ENCODE results near the gene EPAS1.
"Not testable (repeated sequence)": the region's sequence is repeated elsewhere in the genome, so short reads cannot be mapped to it uniquely, and the experiment has no call there.

Gene EPAS1

DNA sequence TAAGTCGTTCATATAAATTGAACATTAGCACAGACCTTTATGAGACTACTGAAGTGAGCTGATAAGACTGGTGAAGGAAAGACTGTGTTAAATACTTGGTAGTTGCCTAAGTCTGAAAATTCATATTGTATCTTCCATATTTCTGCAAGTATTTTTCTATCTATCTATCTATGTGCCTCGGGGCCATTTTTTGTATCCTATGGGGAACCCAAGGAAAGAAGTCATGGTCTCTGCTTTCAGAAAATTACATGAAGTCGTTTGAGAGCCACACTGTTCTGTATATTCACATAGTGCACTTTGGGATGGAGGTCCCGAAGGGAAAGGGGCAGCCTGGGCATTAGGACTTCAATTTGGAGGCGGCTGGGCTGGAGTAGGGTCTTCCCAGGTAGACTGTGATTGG lies 89.6 kb downstream of the EPAS1 start:
- no peak for DNase-seq

DNA sequence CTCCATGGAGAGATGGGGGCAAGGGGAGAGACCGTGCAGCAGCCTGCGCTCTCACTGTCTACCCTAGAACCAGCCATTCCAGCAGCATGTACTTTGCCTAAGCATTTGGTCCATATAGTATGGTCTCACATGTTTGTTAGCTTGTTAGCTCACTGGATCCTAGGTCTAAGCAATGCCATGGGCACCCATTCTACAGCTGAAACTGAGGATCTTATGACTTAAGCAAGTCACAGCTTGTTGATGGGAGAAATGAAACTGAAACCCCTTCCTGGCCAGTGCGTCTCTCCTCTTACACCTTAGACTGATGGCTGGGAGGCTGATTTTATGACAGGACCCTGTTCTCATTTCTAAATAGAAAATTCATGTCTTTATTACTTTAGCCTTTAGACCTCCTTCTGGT lies 90.1 kb downstream of the EPAS1 start:
- no peak for DNase-seq

GRCh38 chr2:46387886-46388515 lies 90.8 kb downstream of the EPAS1 start:
- DNase-seq = no peak

GRCh38 chr2:46388881-46389280 lies 91.7 kb downstream of the EPAS1 start:
- no peak for DNase-seq

GRCh38 chr2:46389417-46389916 lies 92.3 kb downstream of the EPAS1 start:
- no peak for DNase-seq

DNA sequence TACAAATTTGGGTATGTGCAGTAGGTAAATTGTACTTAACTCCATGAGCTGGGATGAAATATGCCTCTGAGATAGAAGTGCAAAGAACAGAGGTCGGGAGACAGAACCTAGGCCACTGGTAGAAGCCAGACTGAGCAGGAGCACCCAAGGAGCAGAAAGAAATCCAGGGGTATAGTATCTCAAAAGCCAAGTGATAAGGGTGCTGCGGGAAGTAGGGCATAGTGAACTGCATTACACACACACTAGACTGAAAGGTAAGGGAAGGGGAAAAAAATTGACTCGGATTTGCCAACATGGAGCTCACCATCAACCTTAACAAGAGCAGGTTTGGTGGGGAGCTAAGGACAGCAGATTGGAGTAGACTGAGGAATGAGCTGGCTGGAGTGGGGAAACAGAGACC lies 92.8 kb downstream of the EPAS1 start:
- no peak for DNase-seq

- DNase-seq = no peak
These were observed 93.7 kb downstream of the EPAS1 start for GRCh38 chr2:46390901-46391395.

DNA sequence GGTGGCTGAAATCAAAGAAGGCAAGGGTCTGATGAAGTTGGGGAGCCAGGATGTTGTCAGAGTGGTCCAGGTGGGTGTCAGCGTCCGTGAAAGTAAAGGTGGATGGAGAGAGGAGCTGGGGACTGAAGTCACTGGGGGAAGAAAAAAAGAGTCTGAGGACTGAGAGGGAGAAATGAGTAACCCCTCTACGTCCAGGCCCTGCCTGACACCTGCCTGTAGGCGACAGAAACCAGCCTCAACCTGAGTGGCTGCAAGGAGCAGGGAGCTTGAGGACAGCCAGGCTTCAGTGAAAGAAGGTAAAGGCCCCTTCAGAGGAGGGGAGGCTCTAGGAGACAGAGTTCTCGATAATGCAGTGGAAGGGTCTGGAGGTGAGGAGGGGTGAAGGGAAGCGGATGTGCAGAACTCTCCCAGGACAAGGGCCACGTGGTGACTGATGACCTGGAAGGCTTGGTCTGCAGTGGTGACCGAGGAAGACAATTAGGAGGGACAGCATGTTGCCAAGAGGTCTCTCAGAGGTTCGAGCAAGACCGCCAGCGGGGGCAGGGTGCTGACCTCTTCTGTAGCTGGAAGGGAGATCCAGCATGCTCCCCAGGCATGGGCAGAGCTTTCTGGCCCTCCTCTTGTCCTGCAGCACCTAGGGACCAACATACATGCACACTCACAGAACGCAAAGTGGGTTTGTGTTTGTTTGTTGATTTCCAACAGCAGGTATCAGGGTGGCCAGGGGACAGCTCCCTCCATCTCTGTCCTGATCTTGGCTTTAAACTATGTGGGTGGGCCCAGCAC lies 95.5 kb downstream of the EPAS1 start:
- no peak for DNase-seq

DNA sequence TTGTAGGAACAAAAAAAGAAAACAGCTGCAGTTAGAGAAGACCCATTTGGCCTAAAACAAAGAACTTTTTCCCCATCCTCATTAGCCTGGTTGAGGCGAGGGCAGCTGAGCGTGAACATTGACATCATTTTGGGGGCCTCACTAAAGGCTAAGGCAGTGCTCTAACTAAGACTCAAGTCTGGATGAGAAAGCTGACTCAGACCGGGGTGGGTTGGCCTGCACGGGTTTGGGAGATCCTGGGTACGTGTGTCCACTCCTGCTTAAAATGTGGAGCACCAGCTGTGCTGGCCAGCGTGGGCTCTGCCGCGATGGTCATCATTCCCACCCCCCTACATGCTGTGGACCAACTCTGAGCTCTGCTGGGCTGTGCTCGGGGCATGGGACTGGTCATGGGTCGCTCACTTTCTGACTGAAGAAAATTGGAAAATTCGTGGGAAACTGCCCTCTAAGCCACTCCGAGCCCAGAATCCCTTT lies 96.2 kb downstream of the EPAS1 start:
- no peak for DNase-seq

GRCh38 chr2:46393865-46394264 lies 96.7 kb downstream of the EPAS1 start:
- DNase-seq = no peak

DNA sequence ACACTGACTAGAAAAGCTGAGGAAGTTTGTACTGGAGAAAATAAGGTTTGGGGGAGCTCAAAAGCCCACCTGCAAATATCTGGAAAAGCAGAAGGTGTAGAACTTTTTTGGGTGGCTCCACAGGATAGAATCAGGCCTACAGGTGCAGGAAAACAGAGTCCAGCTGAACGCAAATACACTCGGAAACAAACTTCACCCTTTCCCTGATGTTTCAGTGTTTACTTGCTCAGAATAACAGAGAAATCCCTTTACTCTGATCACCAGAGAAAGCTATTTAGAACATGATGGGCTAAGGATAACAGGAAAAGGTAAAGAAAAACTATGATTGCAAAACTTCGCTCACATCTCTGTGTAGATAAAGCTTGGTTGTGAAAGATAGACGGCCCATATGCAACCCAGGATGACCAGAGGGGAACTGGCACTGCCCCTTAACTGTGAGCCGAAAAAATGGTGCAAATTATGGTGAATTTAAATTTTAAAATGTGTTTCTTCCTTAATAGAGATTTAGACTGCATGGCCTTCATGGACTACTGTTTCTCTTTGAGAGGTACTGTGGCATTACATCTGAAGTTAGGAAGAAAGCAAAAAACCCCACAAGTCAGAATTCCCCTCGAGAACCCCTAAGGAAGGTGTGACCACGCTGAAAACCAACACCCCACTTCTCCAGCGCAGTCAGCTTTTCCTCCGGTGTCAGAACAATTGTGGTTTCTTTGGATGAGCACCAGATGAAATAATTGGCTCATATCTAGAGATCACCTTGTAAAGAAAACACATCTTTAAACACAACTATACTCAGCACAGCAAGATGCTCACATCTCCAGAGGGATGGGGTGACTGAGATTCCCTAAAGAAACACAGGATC lies 97.7 kb downstream of the EPAS1 start:
- no peak for DNase-seq

DNA sequence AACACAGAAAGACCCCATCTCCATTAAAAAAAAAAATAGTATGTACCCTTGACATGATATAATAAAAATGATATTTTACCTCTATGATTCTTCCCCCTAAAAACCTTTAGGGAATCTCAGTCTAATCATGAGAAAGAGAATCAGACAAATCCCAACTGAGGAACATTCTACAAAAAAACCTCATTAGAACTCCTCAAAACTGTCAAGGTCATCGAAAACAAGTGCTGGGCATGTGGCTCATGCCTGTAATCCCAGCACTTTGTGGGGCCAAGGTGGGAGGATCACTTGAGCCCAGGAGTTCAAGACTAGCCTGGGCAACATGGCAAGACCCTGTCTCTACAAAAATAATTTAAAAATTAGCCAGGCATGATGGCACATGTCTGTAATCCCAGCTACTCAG lies 98.5 kb downstream of the EPAS1 start:
- not testable (repeated sequence) for DNase-seq

DNA sequence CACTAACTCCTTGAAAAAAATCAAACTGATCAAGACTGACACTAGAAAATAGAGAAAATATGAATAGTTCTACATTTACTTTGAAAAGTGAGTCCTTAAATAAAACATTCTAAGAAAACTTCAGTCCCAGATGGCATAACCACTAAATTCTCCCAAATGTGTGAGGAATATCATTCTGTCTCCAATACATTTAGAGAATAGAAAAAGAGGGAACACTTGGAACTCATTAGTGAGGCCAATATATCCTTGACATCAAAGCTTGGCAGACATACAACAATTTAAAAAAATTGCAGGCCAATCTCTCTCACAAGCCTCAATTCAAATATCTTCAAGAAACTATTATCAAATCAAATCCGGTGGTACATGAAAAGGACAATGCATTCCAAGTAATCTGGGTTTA lies 102.8 kb downstream of the EPAS1 start:
- no peak for DNase-seq

GRCh38 chr2:46402874-46403273 lies 105.7 kb downstream of the EPAS1 start:
- DNase-seq = no peak

- no peak for DNase-seq
These were observed 107.1 kb downstream of the EPAS1 start for GRCh38 chr2:46404181-46404759.

DNA sequence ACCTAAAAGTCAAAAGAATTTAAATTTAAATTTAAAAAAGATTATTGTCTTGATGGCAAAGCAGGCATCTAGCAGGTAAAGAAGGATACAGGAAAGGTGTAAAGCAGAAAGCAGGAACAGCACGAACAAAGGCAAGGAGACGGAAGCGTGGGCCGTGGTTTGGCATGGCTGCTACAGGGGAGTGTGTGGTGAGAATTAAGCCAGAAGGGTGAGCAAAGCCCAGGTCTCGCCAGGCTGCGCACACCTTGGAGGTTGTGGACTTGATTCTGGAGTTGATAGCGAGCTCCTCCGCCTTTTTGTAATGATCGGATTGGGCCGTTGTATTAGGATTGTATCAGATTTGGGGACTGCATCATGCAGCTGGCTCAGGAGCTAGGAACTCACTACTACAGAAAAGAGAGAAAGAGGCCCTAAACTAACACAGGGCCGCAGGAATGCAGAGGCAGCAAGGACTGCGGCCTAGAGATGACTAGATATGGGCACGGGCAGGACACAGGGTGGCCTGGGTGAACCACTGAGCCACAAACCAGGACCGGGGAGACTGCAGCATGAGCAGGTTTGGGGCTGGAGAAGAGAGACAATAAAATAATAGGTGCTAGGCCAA lies 110.7 kb downstream of the EPAS1 start:
- DNase-seq = no peak

GRCh38 chr2:46409756-46410155 lies 112.5 kb downstream of the EPAS1 start:
- DNase-seq = no peak

DNA sequence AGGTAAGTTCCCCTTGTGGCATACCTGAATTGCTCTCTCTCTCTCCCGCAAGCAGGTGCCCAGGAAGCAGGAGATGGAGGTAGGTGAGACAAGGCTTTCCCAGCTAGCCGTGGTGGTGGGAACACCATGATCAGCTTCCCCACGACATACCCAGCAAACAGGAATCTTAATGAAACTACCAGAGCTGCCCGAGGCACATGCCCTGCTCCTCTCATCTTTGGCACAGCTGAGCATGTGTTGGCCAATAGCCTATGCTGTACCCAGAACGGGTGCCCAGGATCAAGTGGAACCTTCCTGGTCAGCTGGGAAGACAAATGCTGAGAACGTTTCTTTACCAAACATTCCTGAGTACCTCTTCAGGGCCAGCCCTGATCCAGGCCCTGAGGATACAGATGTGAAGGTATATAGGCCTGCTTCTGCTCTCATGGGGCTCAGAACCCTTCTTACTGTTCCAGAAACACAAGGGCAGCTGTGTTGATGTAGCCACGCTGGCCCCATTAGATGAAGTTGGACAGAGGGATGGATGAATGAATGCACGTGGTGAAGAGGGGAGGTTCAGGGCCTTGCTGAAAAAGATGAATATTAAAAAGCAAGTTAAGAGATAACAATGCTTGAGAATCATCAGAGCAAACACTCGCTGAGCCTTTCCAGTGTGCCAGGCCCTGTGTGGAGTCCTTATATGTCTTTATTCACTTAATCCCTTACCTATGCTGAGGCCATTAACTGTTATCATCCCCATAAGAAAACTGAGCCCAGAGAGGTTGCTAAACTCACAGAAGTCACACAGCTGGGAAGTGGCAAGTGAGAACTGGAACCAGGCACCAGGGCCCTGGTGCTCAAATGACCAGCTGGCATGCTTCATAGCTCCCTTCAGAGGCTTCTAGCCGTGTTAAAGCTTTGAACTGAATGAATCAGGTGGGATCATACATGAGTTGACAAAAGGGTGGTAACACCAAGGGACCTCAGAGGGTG lies 113.4 kb downstream of the EPAS1 start:
- no peak for DNase-seq

DNA sequence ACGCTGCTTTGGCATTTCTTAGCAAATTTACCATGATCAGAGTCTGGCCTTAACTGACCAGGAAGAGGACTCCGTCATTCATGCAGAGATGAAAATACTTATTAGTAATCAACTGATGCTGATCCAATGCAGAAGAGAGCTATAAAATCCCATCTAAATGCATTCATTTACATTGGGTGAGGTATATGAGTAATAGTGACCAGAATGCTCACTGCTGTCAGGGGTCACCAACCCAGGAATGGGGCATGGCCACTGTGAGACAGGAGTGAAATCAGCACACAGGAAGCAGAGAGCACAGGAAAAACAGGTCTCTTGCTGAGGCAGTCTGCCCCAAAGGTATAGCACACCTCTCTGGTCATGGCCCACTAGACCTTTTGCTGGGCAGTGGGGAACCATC lies 114.0 kb downstream of the EPAS1 start:
- DNase-seq = no peak

GRCh38 chr2:46411985-46412384 lies 114.8 kb downstream of the EPAS1 start:
- DNase-seq = no peak

- no peak for DNase-seq
These were observed 115.9 kb downstream of the EPAS1 start for GRCh38 chr2:46413111-46413510.

All from activated CD8-positive, alpha-beta memory T cell treated with anti-CD3 and anti-CD28 coated beads, Interleukin-2, amount 50 U/mL, for 4 hours (primary cell).